Spleen (tissue), 11 donors: ENCODE measurements around the gene TMEM245. TPM values are rescaled to one million over a fixed set of nuclear protein-coding genes. Genes with fewer than 3 reads are reported as not detected.

Source experiments
- DNase-seq: peaks from one replicate; pipeline ENCODE4 v3.0.0-alpha.2; 2020
- H3K27ac ChIP-seq, 8 donors: fragments of 200-600 bp; sonication (generic) in 7 of 8; 1 replicate in 4 of 8; 2 replicates in 4 of 8; pipeline versions ENCODE4 v1.5.0 to v1.8.0; 2016 to 2021; ENCODE audit warnings: inconsistent platforms in 4 of 8, mild to moderate bottlenecking in 4 of 8, moderate library complexity in 1 of 8
- H3K27me3 ChIP-seq, 7 donors: fragments of 200-600 bp; sonication (generic) in 6 of 7; replicated peaks in 1 of 7; 1 replicate in 4 of 7; 2 replicates in 3 of 7; pipeline versions ENCODE4 v1.5.0 to v1.8.0; 2016 to 2021; ENCODE audit warnings: inconsistent platforms in 3 of 7, mild to moderate bottlenecking in 1 of 7
- H3K36me3 ChIP-seq, 6 donors: fragments of 200-600 bp; sonication (generic) in 5 of 6; 1 replicate in 4 of 6; 2 replicates in 2 of 6; pipeline versions ENCODE4 v1.5.0 to v1.8.0; 2016 to 2021; ENCODE audit warnings: inconsistent platforms in 2 of 6
- H3K4me1 ChIP-seq, 6 donors: fragments of 200-600 bp; sonication (generic) in 5 of 6; 1 replicate in 3 of 6; 2 replicates in 3 of 6; pipeline versions ENCODE4 v1.5.0 to v1.8.0; 2016 to 2021; ENCODE audit warnings: inconsistent platforms in 3 of 6
- H3K4me3 ChIP-seq, 8 donors: fragments of 200-600 bp; sonication (generic) in 7 of 8; 1 replicate in 4 of 8; 2 replicates in 4 of 8; pipeline versions ENCODE4 v1.5.0 to v1.8.0; 2016 to 2021; ENCODE audit warnings: inconsistent platforms in 4 of 8, mild to moderate bottlenecking in 4 of 8, moderate library complexity in 2 of 8
- H3K9me3 ChIP-seq, 8 donors: fragments of 200-600 bp; sonication (generic) in 7 of 8; 1 replicate in 4 of 8; 2 replicates in 4 of 8; pipeline versions ENCODE4 v1.5.0 to v1.8.0; 2016 to 2021; ENCODE audit warnings: inconsistent platforms in 4 of 8
- CTCF ChIP-seq, 11 experiments: fragments of 200-600 bp in 7 of 11; fragments of 450-650 bp in 4 of 11; sonication (generic) in 4 of 11; IDR thresholded peaks in 8 of 11; conservative IDR thresholded peaks in 3 of 11; 1 replicate in 7 of 11; 2 replicates in 4 of 11; pipeline versions ENCODE4 v1.4.0 to v1.8.0; 2016 to 2021; ENCODE audit warnings: antibody characterized with exemption in 11 of 11, inconsistent platforms in 4 of 11, mild to moderate bottlenecking in 1 of 11
- POLR2A ChIP-seq, 3 donors: fragments of 450-650 bp; IDR thresholded peaks; one replicate each; pipeline ENCODE4 v1.5.1; 2017; ENCODE audit warnings: antibody characterized with exemption in 3 of 3, mild to moderate bottlenecking in 1 of 3
- POLR2AphosphoS5 ChIP-seq, 3 donors: sonication (generic); formaldehyde crosslinking; IDR thresholded peaks; one replicate each; pipeline ENCODE4 v1.5.1; 2017; ENCODE audit warnings: antibody characterized with exemption in 3 of 3
- WGBS, 5 donors: extraction: QIAGEN DNeasy Blood & Tissue Kit in 3 of 5; methylation state at CpG; one replicate each; pipeline versions ENCODE4 v1.1.5 to v1.1.7; 2013 to 2018; 5-methylcytosine and 5-hydroxymethylcytosine counted together
- intact Hi-C: fragments of 100-400 bp; cut with DNase I; formaldehyde crosslinking; loops from one replicate; pipeline ENCODE4 v1.15.0; 2023; ENCODE audit warnings: low total_unique reads
- polyA plus RNA-seq, 3 donors: library from polyadenylated mRNA; stranded (reverse); fragments of 200-250 nt; gene quantifications; one replicate each; pipeline ENCODE4 v1.2.1, GENCODE V29; 2013
- total RNA-seq, 7 donors: library from RNA; depleted of rRNA in 3 of 7; stranded (reverse); fragments of >200 nt in 3 of 7; fragmentation: NEBNext Ultra II Directional in 4 of 7; extraction: Animal tissue kit (Norgen Biotek cat#: 25700) in 4 of 7; gene quantifications; one replicate each; pipeline versions ENCODE4 v1.1.0 to v1.2.1, GENCODE V29; 2016 to 2021
- donor health status: healthy with polysubstance abuse.
- donor health status: DM: no; HTN: no; CAD: no; lungs with moderate emphysema.
- donor health status: DM: no; HTN: no; CAD: no.
- donor health status: Bipolar disorder and iron deficiency.
- donor health status: healthy.
- donor health status: DM: no; HTN: no; CAD: no.
- donor health status: DM: yes; HTN: yes; CAD: no.

Gene TMEM245
- total and polyA plus RNA-seq, 10 donors: 3.2 to 71.6 (median 37.9) TPM

- WGBS, 5 donors: 95 to 98% (median 98%) methylated on average over 4 of the region's 4 CpGs
- intact Hi-C loops: no loop called here
- TF ChIP-seq POLR2A (IDR thresholded peaks at IDR 0.05) (no peak), CTCF (IDR thresholded peaks at IDR 0.05 in 8 of 11, conservative IDR thresholded peaks at IDR 0.05 in 3 of 11) (no peak)
- H3K9me3 ChIP-seq: no peaks in the 10 kb centered on the region
- peaks cover 0 to 98% (median 40%) of the 10 kb centered on the region in 6 donors for H3K36me3 ChIP-seq
- H3K4me1 ChIP-seq: peaks cover 0 to 3% (median 0%) of the 10 kb centered on the region in 6 donors
- H3K27me3 ChIP-seq: no peaks in the 10 kb centered on the region
- no peak for DNase-seq
- no peak overlapping the region for H3K4me3 ChIP-seq
- no peak overlapping the region for H3K27ac ChIP-seq
These were observed 35.8 kb downstream of the TMEM245 start for GRCh38 chr9:109083813-109084405.

- DNase-seq: no peak
- Histone ChIP-seq H3K4me3 (no peak overlapping the region), H3K4me1 (peaks cover 0 to 3% (median 0%) of the 10 kb centered on the region in 6 donors), H3K36me3 (peaks cover 0 to 98% (median 41%) of the 10 kb centered on the region in 6 donors), H3K27me3 (no peaks in the 10 kb centered on the region), H3K27ac (no peak overlapping the region), H3K9me3 (no peaks in the 10 kb centered on the region)
- TF ChIP-seq CTCF (IDR thresholded peaks at IDR 0.05 in 8 of 11, conservative IDR thresholded peaks at IDR 0.05 in 3 of 11): no peak
- TF ChIP-seq POLR2AphosphoS5 (IDR thresholded peaks at IDR 0.05): no peak
- TF ChIP-seq POLR2A (IDR thresholded peaks at IDR 0.05): no peak
- intact Hi-C loops: no loop called here
- WGBS, 5 donors: 76 to 90% (median 83%) methylated on average over 7 of the region's 7 CpGs
These were observed 36.6 kb downstream of the TMEM245 start for GRCh38 chr9:109083141-109083540.

- H3K9me3 ChIP-seq: no peaks in the 10 kb centered on the region
- intact Hi-C loops: no loop called here
- H3K4me3 ChIP-seq: no peak overlapping the region
- H3K4me1 ChIP-seq: peaks cover 0 to 3% (median 0%) of the 10 kb centered on the region in 6 donors
- no peaks in the 10 kb centered on the region for H3K27me3 ChIP-seq
- TF ChIP-seq CTCF (IDR thresholded peaks at IDR 0.05 in 8 of 11, conservative IDR thresholded peaks at IDR 0.05 in 3 of 11) (no peak), POLR2AphosphoS5 (IDR thresholded peaks at IDR 0.05) (no peak), POLR2A (IDR thresholded peaks at IDR 0.05) (no peak)
- H3K27ac ChIP-seq: no peak overlapping the region
- WGBS, 5 donors: 48 to 80% (median 71%) methylated on average over 2 of the region's 2 CpGs
- H3K36me3 ChIP-seq: peaks cover 0 to 98% (median 38%) of the 10 kb centered on the region in 6 donors
- no peak for DNase-seq
These were observed 37.6 kb downstream of the TMEM245 start for GRCh38 chr9:109082091-109082620.

GRCh38 chr9:109074236-109074889 lies 45.4 kb downstream of the TMEM245 start:
- Histone ChIP-seq H3K36me3 (peaks cover 0 to 96% (median 34%) of the 10 kb centered on the region in 6 donors), H3K4me3 (no peak overlapping the region), H3K9me3 (no peaks in the 10 kb centered on the region), H3K27me3 (no peaks in the 10 kb centered on the region), H3K27ac (no peak overlapping the region), H3K4me1 (peaks cover 0 to 6% (median 0%) of the 10 kb centered on the region in 6 donors)
- DNase-seq: no peak
- WGBS, 5 donors: 80 to 97% (median 95%) methylated on average over 7 of the region's 7 CpGs
- intact Hi-C loops: no loop called here
- TF ChIP-seq CTCF (IDR thresholded peaks at IDR 0.05 in 8 of 11, conservative IDR thresholded peaks at IDR 0.05 in 3 of 11): no peak
- no peak for TF ChIP-seq POLR2A (IDR thresholded peaks at IDR 0.05)
- TF ChIP-seq POLR2AphosphoS5 (IDR thresholded peaks at IDR 0.05): no peak
